ENCODE data around the gene OBSCN.

DNA sequence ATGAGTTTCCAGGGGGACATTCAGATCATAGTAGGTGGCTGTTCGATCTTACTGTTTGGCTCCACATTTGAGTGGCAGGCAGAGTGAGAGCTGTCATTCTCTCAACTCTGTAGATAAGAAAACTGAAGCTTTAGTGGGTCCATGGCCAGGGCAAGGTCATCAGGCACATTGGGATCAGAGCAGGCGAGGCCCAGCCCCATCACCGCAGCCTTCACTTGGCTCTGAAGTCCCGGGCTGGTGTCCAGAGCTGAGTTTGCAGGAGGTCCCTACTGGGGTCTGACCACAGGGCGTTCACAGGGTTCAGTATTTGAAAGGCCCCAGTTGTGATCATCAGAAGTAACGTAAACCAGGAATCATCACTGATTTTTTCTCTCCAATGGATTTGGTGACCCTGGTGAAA lies 76.7 kb downstream of the OBSCN start:
- TF ChIP-seq, protein P1, sequence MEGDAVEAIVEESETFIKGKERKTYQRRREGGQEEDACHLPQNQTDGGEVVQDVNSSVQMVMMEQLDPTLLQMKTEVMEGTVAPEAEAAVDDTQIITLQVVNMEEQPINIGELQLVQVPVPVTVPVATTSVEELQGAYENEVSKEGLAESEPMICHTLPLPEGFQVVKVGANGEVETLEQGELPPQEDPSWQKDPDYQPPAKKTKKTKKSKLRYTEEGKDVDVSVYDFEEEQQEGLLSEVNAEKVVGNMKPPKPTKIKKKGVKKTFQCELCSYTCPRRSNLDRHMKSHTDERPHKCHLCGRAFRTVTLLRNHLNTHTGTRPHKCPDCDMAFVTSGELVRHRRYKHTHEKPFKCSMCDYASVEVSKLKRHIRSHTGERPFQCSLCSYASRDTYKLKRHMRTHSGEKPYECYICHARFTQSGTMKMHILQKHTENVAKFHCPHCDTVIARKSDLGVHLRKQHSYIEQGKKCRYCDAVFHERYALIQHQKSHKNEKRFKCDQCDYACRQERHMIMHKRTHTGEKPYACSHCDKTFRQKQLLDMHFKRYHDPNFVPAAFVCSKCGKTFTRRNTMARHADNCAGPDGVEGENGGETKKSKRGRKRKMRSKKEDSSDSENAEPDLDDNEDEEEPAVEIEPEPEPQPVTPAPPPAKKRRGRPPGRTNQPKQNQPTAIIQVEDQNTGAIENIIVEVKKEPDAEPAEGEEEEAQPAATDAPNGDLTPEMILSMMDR (IDR thresholded peaks at IDR 0.05; ENCODE audit: insufficient read depth, low read length): no peak
- TF ChIP-seq POLR2AphosphoS5 (IDR thresholded peaks at IDR 0.05; ENCODE audit: low read depth) (no peak), GABPA (IDR thresholded peaks at IDR 0.05; ENCODE audit: low read depth) (no peak)
- TF ChIP-seq, protein P2, sequence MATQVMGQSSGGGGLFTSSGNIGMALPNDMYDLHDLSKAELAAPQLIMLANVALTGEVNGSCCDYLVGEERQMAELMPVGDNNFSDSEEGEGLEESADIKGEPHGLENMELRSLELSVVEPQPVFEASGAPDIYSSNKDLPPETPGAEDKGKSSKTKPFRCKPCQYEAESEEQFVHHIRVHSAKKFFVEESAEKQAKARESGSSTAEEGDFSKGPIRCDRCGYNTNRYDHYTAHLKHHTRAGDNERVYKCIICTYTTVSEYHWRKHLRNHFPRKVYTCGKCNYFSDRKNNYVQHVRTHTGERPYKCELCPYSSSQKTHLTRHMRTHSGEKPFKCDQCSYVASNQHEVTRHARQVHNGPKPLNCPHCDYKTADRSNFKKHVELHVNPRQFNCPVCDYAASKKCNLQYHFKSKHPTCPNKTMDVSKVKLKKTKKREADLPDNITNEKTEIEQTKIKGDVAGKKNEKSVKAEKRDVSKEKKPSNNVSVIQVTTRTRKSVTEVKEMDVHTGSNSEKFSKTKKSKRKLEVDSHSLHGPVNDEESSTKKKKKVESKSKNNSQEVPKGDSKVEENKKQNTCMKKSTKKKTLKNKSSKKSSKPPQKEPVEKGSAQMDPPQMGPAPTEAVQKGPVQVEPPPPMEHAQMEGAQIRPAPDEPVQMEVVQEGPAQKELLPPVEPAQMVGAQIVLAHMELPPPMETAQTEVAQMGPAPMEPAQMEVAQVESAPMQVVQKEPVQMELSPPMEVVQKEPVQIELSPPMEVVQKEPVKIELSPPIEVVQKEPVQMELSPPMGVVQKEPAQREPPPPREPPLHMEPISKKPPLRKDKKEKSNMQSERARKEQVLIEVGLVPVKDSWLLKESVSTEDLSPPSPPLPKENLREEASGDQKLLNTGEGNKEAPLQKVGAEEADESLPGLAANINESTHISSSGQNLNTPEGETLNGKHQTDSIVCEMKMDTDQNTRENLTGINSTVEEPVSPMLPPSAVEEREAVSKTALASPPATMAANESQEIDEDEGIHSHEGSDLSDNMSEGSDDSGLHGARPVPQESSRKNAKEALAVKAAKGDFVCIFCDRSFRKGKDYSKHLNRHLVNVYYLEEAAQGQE (IDR thresholded peaks at IDR 0.05; ENCODE audit: insufficient replicate concordance, low read depth): no peak

Data from HL-60 (cell line).